SK-N-SH (cell line): ENCODE measurements around the gene FMNL2. TPM values are rescaled to one million over a fixed set of nuclear protein-coding genes. Genes with fewer than 3 reads are reported as not detected.
A peak's percentile ranks its signal among the peaks of the same experiment; 100 is the strongest.
"Not testable (repeated sequence)": the region's sequence is repeated elsewhere in the genome, so short reads cannot be mapped to it uniquely, and the experiment has no call there.

Experiments
- CTCF ChIA-PET: fragments of 300-600, 350-600 bp; formaldehyde crosslinking; extraction: SDS; loops from one replicate; lab custom pipeline; 2021; lab: Yijun Ruan, JAX
- POLR2A ChIA-PET: fragments of 350-600 bp; sonication (Branson Sonifier 250); formaldehyde crosslinking; extraction: SDS; loops from one replicate; lab custom pipeline; 2020; ENCODE audit warnings: antibody characterized with exemption, inconsistent platforms; lab: Yijun Ruan, JAX
- DNase-seq: peaks from one replicate; pipeline ENCODE4 v3.0.0; 2012
- H2AFZ ChIP-seq: fragments of 200-600 bp; sonication (generic); 2 replicates; pipeline ENCODE4 v1.8.1; 2016; ENCODE audit warnings: antibody characterized with exemption, mild to moderate bottlenecking, low read depth
- H3F3A ChIP-seq: fragments of 200-600 bp; sonication (generic); replicated peaks from 2 replicates; pipeline ENCODE3; 2016; ENCODE audit warnings: antibody characterized with exemption, mild to moderate bottlenecking; ENCODE audit not compliant: insufficient read depth
- H3K27ac ChIP-seq, 2 experiments: fragments of 200-500 bp in 1 of 2; fragments of 200-600 bp in 1 of 2; sonication (Bioruptor generic) in 1 of 2; sonication (generic), shearing (Covaris generic) in 1 of 2; 2 replicates each; pipeline versions ENCODE4 v1.5.1 to v1.6.1; 2014 to 2016; ENCODE audit warnings: low read depth in 2 of 2, inconsistent platforms in 1 of 2, low read length in 1 of 2, mild to moderate bottlenecking in 1 of 2, mixed read lengths in 1 of 2
- H3K27me3 ChIP-seq: fragments of 200-600 bp; sonication (generic), shearing (Covaris generic); 2 replicates; pipeline ENCODE4 v1.6.1; 2016; ENCODE audit warnings: mixed run types; ENCODE audit not compliant: insufficient read depth
- H3K36me3 ChIP-seq, 2 experiments: fragments of 200-500 bp in 1 of 2; fragments of 200-600 bp in 1 of 2; sonication (Bioruptor generic) in 1 of 2; sonication (generic) in 1 of 2; replicated peaks in 1 of 2; 2 replicates each; pipeline versions ENCODE3 to v1.5.1; 2014 to 2016; ENCODE audit warnings: low read length in 1 of 2, mild to moderate bottlenecking in 1 of 2; ENCODE audit not compliant: insufficient read depth in 2 of 2, control insufficient read depth in 1 of 2
- H3K4me1 ChIP-seq, 2 experiments: fragments of 200-500 bp in 1 of 2; fragments of 200-600 bp in 1 of 2; sonication (Bioruptor generic) in 1 of 2; sonication (generic), shearing (Covaris generic) in 1 of 2; 2 replicates each; pipeline versions ENCODE4 v1.5.1 to v1.6.1; 2014 to 2016; ENCODE audit warnings: low read depth in 1 of 2, low read length in 1 of 2, mixed run types in 1 of 2; ENCODE audit not compliant: insufficient read depth in 2 of 2, control insufficient read depth in 1 of 2
- H3K4me2 ChIP-seq: fragments of 200-600 bp; sonication (generic), shearing (Covaris generic); 2 replicates; pipeline ENCODE4 v1.6.1; 2017; ENCODE audit warnings: mixed run types
- H3K4me3 ChIP-seq, 2 experiments: fragments of 200-500 bp in 1 of 2; fragments of 200-600 bp in 1 of 2; sonication (Bioruptor generic) in 1 of 2; sonication (generic), shearing (Covaris generic) in 1 of 2; 2 replicates each; pipeline versions ENCODE4 v1.5.1 to v1.8.1; 2014 to 2016; ENCODE audit warnings: low read depth in 2 of 2, inconsistent platforms in 1 of 2, low read length in 1 of 2, mild to moderate bottlenecking in 1 of 2, mixed read lengths in 1 of 2, moderate library complexity in 1 of 2
- H3K79me2 ChIP-seq: fragments of 200-600 bp; sonication (generic); 2 replicates; pipeline ENCODE4 v1.8.1; 2017; ENCODE audit warnings: mild to moderate bottlenecking; ENCODE audit not compliant: insufficient read depth
- H3K9ac ChIP-seq: fragments of 200-600 bp; sonication (generic); 2 replicates; pipeline ENCODE4 v1.6.1; 2017; ENCODE audit warnings: mixed run types
- H3K9me2 ChIP-seq: fragments of 200-600 bp; sonication (generic); 2 replicates; pipeline ENCODE4 v1.6.1; 2017; ENCODE audit warnings: mixed run types
- H3K9me3 ChIP-seq: fragments of 200-600 bp; sonication (generic); 2 replicates; pipeline ENCODE4 v1.6.1; 2017; ENCODE audit warnings: mixed run types, mild to moderate bottlenecking, moderate library complexity
- H4K20me1 ChIP-seq: fragments of 200-600 bp; sonication (generic); 2 replicates; pipeline ENCODE4 v1.6.1; 2017; ENCODE audit warnings: mild to moderate bottlenecking, mixed run types; ENCODE audit not compliant: insufficient read depth
- CHD2 ChIP-seq: fragments of 150-350 bp; IDR thresholded peaks from 2 replicates; pipeline ENCODE4 v1.6.1; 2018; ENCODE audit warnings: low read length; ENCODE audit not compliant: partially characterized antibody
- ELF1 ChIP-seq: IDR thresholded peaks from 2 replicates; pipeline ENCODE4 v1.4.0; 2012
- EP300 ChIP-seq, 2 experiments: IDR thresholded peaks; 2 replicates each; pipeline versions ENCODE4 v1.4.0 to v1.6.1; 2012; ENCODE audit warnings: borderline replicate concordance in 1 of 2, low read depth in 1 of 2, low read length in 1 of 2
- EZH2phosphoT487 ChIP-seq: fragments of 200-600 bp; sonication (generic); IDR thresholded peaks from 2 replicates; pipeline ENCODE4 v1.6.1; 2017; ENCODE audit warnings: low read depth, mixed run types, mild to moderate bottlenecking, antibody characterized with exemption, moderate library complexity, borderline replicate concordance
- FOSL2 ChIP-seq: IDR thresholded peaks from 2 replicates; pipeline ENCODE4 v1.4.0; 2012; ENCODE audit warnings: low read depth, mild to moderate bottlenecking, moderate library complexity, borderline replicate concordance
- FOXJ3 ChIP-seq: sonication (generic); formaldehyde crosslinking; IDR thresholded peaks from 2 replicates; pipeline ENCODE4 v1.5.1; 2020; ENCODE audit warnings: mild to moderate bottlenecking, missing genetic modification reagents
- FOXM1 ChIP-seq: IDR thresholded peaks from 2 replicates; pipeline ENCODE4 v1.4.0; 2012; ENCODE audit warnings: low read depth, mild to moderate bottlenecking
- GATA2 ChIP-seq: sonication (generic); formaldehyde crosslinking; IDR thresholded peaks from 2 replicates; pipeline ENCODE4 v1.5.0; 2020; ENCODE audit warnings: mild to moderate bottlenecking, missing genetic modification reagents
- MEF2A ChIP-seq: IDR thresholded peaks from 2 replicates; pipeline ENCODE4 v1.4.0; 2012; ENCODE audit warnings: low read depth, borderline replicate concordance
- POLR2AphosphoS5 ChIP-seq: IDR thresholded peaks from 2 replicates; pipeline ENCODE4 v1.6.1; 2012; ENCODE audit warnings: low read depth, low read length
- RCOR1 ChIP-seq: fragments of 150-350 bp; IDR thresholded peaks from 2 replicates; pipeline ENCODE4 v1.6.1; 2017; ENCODE audit warnings: antibody characterized with exemption, low read length
- RFX5 ChIP-seq: IDR thresholded peaks from 2 replicates; pipeline ENCODE4 v1.6.1; 2012; ENCODE audit warnings: mild to moderate bottlenecking, improper control_type of control experiment, low read length
- SIN3A ChIP-seq: IDR thresholded peaks from 2 replicates; pipeline ENCODE4 v1.6.1; 2012; ENCODE audit warnings: low read depth, mild to moderate bottlenecking, low read length, moderate library complexity, borderline replicate concordance
- TEAD4 ChIP-seq: IDR thresholded peaks from 2 replicates; pipeline ENCODE4 v1.4.0; 2012; ENCODE audit warnings: mild to moderate bottlenecking, borderline replicate concordance; ENCODE audit not compliant: insufficient read depth
- YY1 ChIP-seq: IDR thresholded peaks from 2 replicates; pipeline ENCODE4 v1.4.0; 2012; ENCODE audit warnings: low read depth, mild to moderate bottlenecking
- WGBS: methylation state at CpG from one replicate; pipeline ENCODE4 v1.1.6; 2017; ENCODE audit warnings: low lambda C conversion rate; 5-methylcytosine and 5-hydroxymethylcytosine counted together
- polyA plus RNA-seq, 3 experiments: library from polyadenylated mRNA; depleted of rRNA; stranded (reverse); fragments of >200 nt; gene quantifications; 2 replicates each; pipeline ENCODE4 v1.2.3, GENCODE V29; 2012
- TF ChIP-seq, protein P1 (sequence below): fragments of 150-350 bp; IDR thresholded peaks from 2 replicates; pipeline ENCODE4 v1.6.1; 2017; ENCODE audit warnings: antibody characterized with exemption, low read length, low read depth, borderline replicate concordance
- TF ChIP-seq, protein P2 (sequence below): IDR thresholded peaks from 2 replicates; pipeline ENCODE4 v1.4.0; 2012; ENCODE audit warnings: low read depth, borderline replicate concordance
- TF ChIP-seq, protein P3 (sequence below): fragments of 150-350 bp; IDR thresholded peaks from 2 replicates; pipeline ENCODE4 v1.6.1; 2016; ENCODE audit warnings: mild to moderate bottlenecking, low read depth, low read length

The FMNL2 gene
- polyA plus RNA-seq, 1 of the 3 experiments (the other 2 are of a cell fraction), result 14.5 TPM

- POLR2A ChIA-PET, result no interaction called here
- peak; percentile 73 for DNase-seq
Measured at GRCh38 chr2:152387041-152387440, 52.1 kb downstream of the FMNL2 start.

GRCh38 chr2:152388269-152388668 is 53.3 kb downstream of the FMNL2 start:
- Histone ChIP-seq H3K79me2 (peaks cover 29% of the 10 kb centered on the region), H3K4me1 (peaks cover 0 to 23% of the 10 kb centered on the region in 2 experiments; a peak in 2 of 4 replicates)
- H3K27me3 ChIP-seq, H3K9ac ChIP-seq, H3K9me3 ChIP-seq, H4K20me1 ChIP-seq, H2AFZ ChIP-seq, H3K9me2 ChIP-seq, DNase-seq, H3K4me2 ChIP-seq, H3K27ac ChIP-seq, CTCF ChIA-PET, H3F3A ChIP-seq, H3K4me3 ChIP-seq, POLR2A ChIA-PET, H3K36me3 ChIP-seq: not testable (repeated sequence)
- 96% methylated on average over 9 of the region's 9 CpGs for WGBS

More at GRCh38 chr2:152387041-152387440, 52.1 kb downstream of the FMNL2 start:
- Histone ChIP-seq H3K9me2 (no peaks in the 10 kb centered on the region), H4K20me1 (no peaks in the 10 kb centered on the region), H2AFZ (no peak overlapping the region), H3K4me1 (peaks cover 0 to 23% of the 10 kb centered on the region in 2 experiments; a peak in 2 of 4 replicates), H3K36me3 (no peaks in the 10 kb centered on the region), H3K9me3 (no peaks in the 10 kb centered on the region)
- CTCF ChIA-PET, result interaction anchor here (0.7 to 1.3 kb wide), 3 partner anchors 11 to 35 kb away, joined by 3 to 4 read pairs (median 3); no protein-coding TSS in a partner anchor
- peak; percentile 71; the same call in 1 of the 2 replicates for TF ChIP-seq RCOR1
- TF ChIP-seq FOXJ3 (CRISPR knock-in tag), result no peak
- peak in 1 of 2 experiments; percentile 57; a peak in 1 of 4 replicates for TF ChIP-seq EP300 (IDR thresholded peaks at IDR 0.05; ENCODE audit: borderline replicate concordance in 1 of 2, low read depth in 1 of 2, low read length in 1 of 2)
- peak; percentile 52 for TF ChIP-seq GATA2 (CRISPR knock-in tag)
- TF ChIP-seq TEAD4, result no peak
- TF ChIP-seq, all 33 proteins: peak for 3
- Histone ChIP-seq H3K27ac (peak overlapping the region in 1 of 2 experiments; percentile 98; a peak in 2 of 4 replicates), H3K27me3 (no peaks in the 10 kb centered on the region), H3K4me3 (no peak overlapping the region), H3F3A (no peaks in the 10 kb centered on the region), H3K4me2 (no peak overlapping the region), H3K9ac (no peak overlapping the region), H3K79me2 (peaks cover 34% of the 10 kb centered on the region)
- 91% methylated on average over 1 of the region's 1 CpG for WGBS

DNA sequence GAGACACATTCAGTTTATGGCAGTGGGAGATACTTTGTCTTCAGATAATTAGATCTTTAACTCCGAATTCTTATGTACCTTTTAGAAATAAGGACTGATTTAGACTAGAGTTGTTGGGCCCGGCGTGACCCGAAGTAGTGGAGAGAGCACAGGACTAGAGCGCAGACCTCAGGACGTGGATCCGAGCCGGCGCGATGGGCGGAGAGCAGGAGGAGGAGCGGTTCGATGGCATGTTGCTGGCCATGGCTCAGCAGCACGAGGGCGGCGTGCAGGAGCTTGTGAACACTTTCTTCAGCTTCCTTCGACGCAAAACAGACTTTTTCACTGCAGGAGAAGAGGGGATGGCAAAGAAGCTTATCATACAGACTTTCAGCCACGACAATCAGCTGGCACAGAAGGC is 54.5 kb downstream of the FMNL2 start:
- H3K27me3 ChIP-seq, result no peaks in the 10 kb centered on the region
- CTCF ChIA-PET, result no interaction called here
- TF ChIP-seq, protein P1, sequence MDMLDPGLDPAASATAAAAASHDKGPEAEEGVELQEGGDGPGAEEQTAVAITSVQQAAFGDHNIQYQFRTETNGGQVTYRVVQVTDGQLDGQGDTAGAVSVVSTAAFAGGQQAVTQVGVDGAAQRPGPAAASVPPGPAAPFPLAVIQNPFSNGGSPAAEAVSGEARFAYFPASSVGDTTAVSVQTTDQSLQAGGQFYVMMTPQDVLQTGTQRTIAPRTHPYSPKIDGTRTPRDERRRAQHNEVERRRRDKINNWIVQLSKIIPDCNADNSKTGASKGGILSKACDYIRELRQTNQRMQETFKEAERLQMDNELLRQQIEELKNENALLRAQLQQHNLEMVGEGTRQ, result no peak
- TF ChIP-seq TEAD4 (no peak), ELF1 (no peak), MEF2A (no peak), SIN3A (no peak), CHD2 (no peak), FOXM1 (no peak), EP300 (IDR thresholded peaks at IDR 0.05; ENCODE audit: borderline replicate concordance in 1 of 2, low read depth in 1 of 2, low read length in 1 of 2) (no peak), POLR2AphosphoS5 (no peak), FOSL2 (no peak), EZH2phosphoT487 (no peak), RFX5 (no peak), YY1 (no peak)
- TF ChIP-seq, protein P2, sequence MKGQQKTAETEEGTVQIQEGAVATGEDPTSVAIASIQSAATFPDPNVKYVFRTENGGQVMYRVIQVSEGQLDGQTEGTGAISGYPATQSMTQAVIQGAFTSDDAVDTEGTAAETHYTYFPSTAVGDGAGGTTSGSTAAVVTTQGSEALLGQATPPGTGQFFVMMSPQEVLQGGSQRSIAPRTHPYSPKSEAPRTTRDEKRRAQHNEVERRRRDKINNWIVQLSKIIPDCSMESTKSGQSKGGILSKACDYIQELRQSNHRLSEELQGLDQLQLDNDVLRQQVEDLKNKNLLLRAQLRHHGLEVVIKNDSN, result no peak
- TF ChIP-seq, protein P3, sequence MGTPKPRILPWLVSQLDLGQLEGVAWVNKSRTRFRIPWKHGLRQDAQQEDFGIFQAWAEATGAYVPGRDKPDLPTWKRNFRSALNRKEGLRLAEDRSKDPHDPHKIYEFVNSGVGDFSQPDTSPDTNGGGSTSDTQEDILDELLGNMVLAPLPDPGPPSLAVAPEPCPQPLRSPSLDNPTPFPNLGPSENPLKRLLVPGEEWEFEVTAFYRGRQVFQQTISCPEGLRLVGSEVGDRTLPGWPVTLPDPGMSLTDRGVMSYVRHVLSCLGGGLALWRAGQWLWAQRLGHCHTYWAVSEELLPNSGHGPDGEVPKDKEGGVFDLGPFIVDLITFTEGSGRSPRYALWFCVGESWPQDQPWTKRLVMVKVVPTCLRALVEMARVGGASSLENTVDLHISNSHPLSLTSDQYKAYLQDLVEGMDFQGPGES, result no peak
- TF ChIP-seq, all 33 proteins: peak for 0
- H3K9me3 ChIP-seq, result no peaks in the 10 kb centered on the region
- H3K36me3 ChIP-seq, result no peaks in the 10 kb centered on the region
- POLR2A ChIA-PET, result no interaction called here
- peaks cover 5% of the 10 kb centered on the region for H3F3A ChIP-seq
- no peak overlapping the region for H2AFZ ChIP-seq
- H3K9ac ChIP-seq, result no peak overlapping the region
- no peak for DNase-seq
- H3K4me3 ChIP-seq, result no peak overlapping the region
- no peaks in the 10 kb centered on the region for H3K9me2 ChIP-seq
- WGBS, result 98% methylated on average over 19 of the region's 19 CpGs
- peaks cover 3 to 22% of the 10 kb centered on the region in 2 experiments; a peak in 3 of 4 replicates for H3K4me1 ChIP-seq
- H3K4me2 ChIP-seq, result no peak overlapping the region
- H3K79me2 ChIP-seq, result peaks cover 18% of the 10 kb centered on the region
- H4K20me1 ChIP-seq, result no peaks in the 10 kb centered on the region; the same call in 1 of the 2 replicates
- H3K27ac ChIP-seq, result no peak overlapping the region
